GM12878 (cell line): Measurements from ENCODE around the gene PDZD2. TPM values are rescaled to one million over a fixed set of nuclear protein-coding genes. Genes with fewer than 3 reads are reported as not detected.

ENCODE experiments used
- ATAC-seq: fragments of 200-7000 bp; cut with Tn5 transposase; 3 replicates; pipeline ENCODE4 v1.9.1; 2020; ENCODE audit warnings: mild to moderate bottlenecking, moderate library complexity
- BruUV-seq: library from RNA; stranded (reverse); fragments of 400-500 nt; replicated peaks from 2 replicates; lab custom pipeline; 2021; lab: Mats Ljungman, UMichigan
- CTCF ChIA-PET: fragments of 300-600 bp; sonication (Branson Sonifier 250); formaldehyde crosslinking; extraction: SDS; loops from one replicate; lab custom pipeline; 2021; ENCODE audit warnings: inconsistent platforms; lab: Yijun Ruan, JAX
- POLR2A ChIA-PET: fragments of 350-600 bp; formaldehyde crosslinking; extraction: SDS; loops from one replicate; lab custom pipeline; 2021; ENCODE audit warnings: inconsistent platforms; lab: Charles Lee
- RAD21 ChIA-PET: fragments of 300-600 bp; sonication (Branson Sonifier 250); formaldehyde crosslinking; loops from one replicate; lab custom pipeline; 2023; ENCODE audit warnings: antibody characterized with exemption; ENCODE audit not compliant: unreplicated experiment; lab: Charles Lee
- SMC1A ChIA-PET: fragments of 300-600 bp; sonication (Branson Sonifier 250); formaldehyde crosslinking; loops from one replicate; lab custom pipeline; 2023; ENCODE audit not compliant: unreplicated experiment, uncharacterized antibody; lab: Charles Lee
- DNase-seq: peaks from one replicate; pipeline ENCODE4 v3.0.0-alpha.2; 2011; ENCODE audit warnings: low read depth, low spot score
- FAIRE-seq: peaks from 3 replicates; lab custom pipeline; 2011; peaks lifted over from hg19 to GRCh38; lab: Jason Lieb, UNC
- H2AFZ ChIP-seq: 2 replicates; pipeline ENCODE4 v1.6.0; 2011; ENCODE audit warnings: low read depth, low read length, control low read depth; ENCODE audit not compliant: control insufficient read depth
- H3K27ac ChIP-seq: 2 replicates; pipeline ENCODE4 v1.5.1; 2011; ENCODE audit warnings: control low read depth; ENCODE audit not compliant: control insufficient read depth, insufficient read depth
- H3K27me3 ChIP-seq, 2 experiments: replicated peaks in 1 of 2; 2 replicates each; pipeline versions ENCODE4 v1.6.0 to v1.6.1; 2011; ENCODE audit warnings: low read length in 1 of 2; ENCODE audit not compliant: control insufficient read depth in 2 of 2, insufficient read depth in 2 of 2
- H3K36me3 ChIP-seq, 2 experiments: 2 replicates each; pipeline ENCODE4 v1.5.1; 2011; ENCODE audit warnings: low read length in 1 of 2; ENCODE audit not compliant: control insufficient read depth in 2 of 2, insufficient read depth in 2 of 2
- H3K4me1 ChIP-seq: 2 replicates; pipeline ENCODE4 v1.6.1; 2011; ENCODE audit warnings: mild to moderate bottlenecking, low read length, moderate library complexity, mixed read lengths; ENCODE audit not compliant: control insufficient read depth, insufficient read depth
- H3K4me2 ChIP-seq: 2 replicates; pipeline ENCODE4 v1.6.0; 2011; ENCODE audit warnings: control low read depth; ENCODE audit not compliant: control insufficient read depth, insufficient read depth
- H3K4me3 ChIP-seq: fragments of 200-600 bp; sonication (generic); 2 replicates; pipeline ENCODE4 v1.5.1; 2016
- H3K79me2 ChIP-seq: 2 replicates; pipeline ENCODE4 v1.6.0; 2011; ENCODE audit warnings: low read length; ENCODE audit not compliant: control insufficient read depth, insufficient read depth
- H3K9ac ChIP-seq: 2 replicates; pipeline ENCODE4 v1.8.0; 2011; ENCODE audit warnings: low read length, control low read depth, mixed read lengths; ENCODE audit not compliant: control insufficient read depth, insufficient read depth
- H3K9me3 ChIP-seq: replicated peaks from 3 replicates; pipeline ENCODE4 v1.5.1; 2011; ENCODE audit warnings: mild to moderate bottlenecking, low read length; ENCODE audit not compliant: control insufficient read depth, insufficient read depth
- H4K20me1 ChIP-seq: 2 replicates; pipeline ENCODE4 v1.6.0; 2011; ENCODE audit not compliant: control insufficient read depth, insufficient read depth
- ASH2L ChIP-seq: fragments of 300-600, 200-600 bp; sonication (generic); IDR thresholded peaks from 2 replicates; pipeline ENCODE4 v1.6.1; 2017; ENCODE audit warnings: low read depth, mild to moderate bottlenecking, borderline replicate concordance
- CBFB ChIP-seq: IDR thresholded peaks from 2 replicates; pipeline ENCODE4 v1.6.1; 2016; ENCODE audit warnings: antibody characterized with exemption, low read depth
- CHD4 ChIP-seq: fragments of 200-600 bp; sonication (generic); IDR thresholded peaks from 2 replicates; pipeline ENCODE4 v1.6.1; 2016; ENCODE audit warnings: mild to moderate bottlenecking
- ETV6 ChIP-seq, 2 experiments: fragments of 450-650 bp in 1 of 2; IDR thresholded peaks in 1 of 2; conservative IDR thresholded peaks in 1 of 2; 2 replicates each; pipeline ENCODE4 v1.6.1; 2014; ENCODE audit warnings: antibody characterized with exemption in 1 of 2, borderline replicate concordance in 1 of 2, low read depth in 1 of 2, mild to moderate bottlenecking in 1 of 2, moderate library complexity in 1 of 2
- HDAC6 ChIP-seq: fragments of 200-600 bp; sonication (generic); IDR thresholded peaks from one replicate; pipeline ENCODE4 v1.8.0; 2017; ENCODE audit warnings: antibody characterized with exemption; ENCODE audit not compliant: unreplicated experiment
- MYB ChIP-seq: fragments of 150-350 bp; IDR thresholded peaks from 2 replicates; pipeline ENCODE4 v1.6.1; 2014; ENCODE audit warnings: mild to moderate bottlenecking, low read depth, low read length, borderline replicate concordance
- MYC ChIP-seq: IDR thresholded peaks from 2 replicates; pipeline ENCODE4 v1.6.1; 2011; ENCODE audit warnings: mild to moderate bottlenecking, low read length, moderate library complexity, inconsistent platforms; ENCODE audit not compliant: insufficient read depth, insufficient replicate concordance, insufficient read length, severe bottlenecking
- NR2C1 ChIP-seq: fragments of 450-650 bp; IDR thresholded peaks from 2 replicates; pipeline ENCODE4 v1.6.1; 2017; ENCODE audit warnings: antibody characterized with exemption, mild to moderate bottlenecking, moderate library complexity
- RAD21 ChIP-seq: IDR thresholded peaks from 2 replicates; pipeline ENCODE4 v1.6.1; 2011; ENCODE audit warnings: mild to moderate bottlenecking, low read depth, low read length, moderate library complexity; ENCODE audit not compliant: insufficient read depth
- STAT1 ChIP-seq: fragments of 450-650 bp; conservative IDR thresholded peaks from 2 replicates; pipeline ENCODE4 v1.6.1; 2014; ENCODE audit warnings: antibody characterized with exemption, mild to moderate bottlenecking
- ZNF622 ChIP-seq: fragments of 450-650 bp; IDR thresholded peaks from 2 replicates; pipeline ENCODE4 v1.6.1; 2017; ENCODE audit warnings: mild to moderate bottlenecking, inconsistent platforms
- ZSCAN29 ChIP-seq: fragments of 450-650 bp; IDR thresholded peaks from 2 replicates; pipeline ENCODE4 v1.6.1; 2017; ENCODE audit warnings: mild to moderate bottlenecking, moderate library complexity
- WGBS: methylation state at CpG from one replicate; pipeline ENCODE4 v1.1.6; 2016; ENCODE audit warnings: low lambda C conversion rate; ENCODE audit not compliant: insufficient replicate concordance, insufficient coverage; ENCODE audit errors: missing lambda C conversion rate; 5-methylcytosine and 5-hydroxymethylcytosine counted together
- in situ Hi-C: fragments of 300-500 bp; cut with MboI; formaldehyde crosslinking; loops from 9 replicates; pipeline ENCODE4 v1.14.3; 2018; ENCODE audit warnings: mixed read lengths
- intact Hi-C: fragments of 100-400 bp; cut with micrococcal nuclease; formaldehyde crosslinking; loops from one replicate; pipeline ENCODE4 v1.14.2; 2022; ENCODE audit not compliant: unreplicated experiment
- polyA plus RNA-seq, 11 experiments: library from polyadenylated mRNA; depleted of rRNA in 4 of 11; unstranded in 6 of 11; stranded (reverse) in 5 of 11; fragments of >200 nt; fragmentation: Nextera tagmentation in 4 of 11; fragmentation: Illumina TruSeq in 1 of 11; extraction: Ambion mirVana in 4 of 11; extraction: Trizol in 1 of 11; gene quantifications; 1 replicate in 1 of 11; 2 replicates in 10 of 11; pipeline versions ENCODE4 v1.2.1 to v1.2.3, GENCODE V29; 2011 to 2016; ENCODE audit warnings: inconsistent platforms in 2 of 11, missing spikeins in 2 of 11, low read depth in 1 of 11
- total RNA-seq, 4 experiments: library from RNA; depleted of rRNA in 3 of 4; stranded (reverse); fragments of >200 nt in 3 of 4; fragmentation: Illumina TruSeq in 1 of 4; extraction: Trizol in 1 of 4; gene quantifications; 2 replicates each; pipeline versions ENCODE4 v1.2.1 to v1.2.3, GENCODE V29; 2013 to 2021
- TF ChIP-seq, protein P1 (sequence below): fragments of 450-650 bp; IDR thresholded peaks from 2 replicates; pipeline ENCODE4 v1.6.1; 2016; ENCODE audit warnings: mild to moderate bottlenecking
- TF ChIP-seq, protein P2 (sequence below): fragments of 450-650 bp; IDR thresholded peaks from 2 replicates; pipeline ENCODE4 v1.6.1; 2017; ENCODE audit warnings: low read depth, mild to moderate bottlenecking, moderate library complexity
- TF ChIP-seq, protein P3 (sequence below): fragments of 450-650 bp; formaldehyde crosslinking; IDR thresholded peaks from 2 replicates; pipeline ENCODE4 v1.5.0; 2022; ENCODE audit warnings: mild to moderate bottlenecking, missing genetic modification characterization

Gene PDZD2
- total and polyA plus RNA-seq, 10 of the 15 experiments (the other 5 are each of a cell fraction or from before 2014, with no cell fraction given), result 0.01 to 0.58 (median 0.29) TPM; not detected in 3

DNA sequence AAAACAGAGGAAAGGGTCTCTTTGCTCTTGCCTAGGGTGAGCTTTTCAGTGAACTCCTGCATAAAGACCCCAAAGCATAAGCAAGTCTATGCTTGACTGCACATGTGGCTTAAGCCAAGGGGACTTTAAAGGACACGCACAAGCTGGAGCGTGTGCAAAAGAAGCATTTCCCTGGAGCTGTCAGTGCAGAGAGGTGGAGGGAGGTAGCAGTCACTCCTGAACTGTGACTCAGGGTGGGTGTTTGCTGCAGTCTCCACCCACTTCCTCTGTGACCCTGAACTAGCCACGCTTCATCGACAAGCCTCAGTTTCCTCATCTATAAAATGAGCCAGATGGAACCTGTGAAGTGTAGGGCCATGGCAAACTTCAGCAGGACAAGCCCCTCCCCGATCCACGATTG lies 72.4 kb downstream of the PDZD2 start:
- no peak overlapping the region for H3K27ac ChIP-seq
- no peaks in the 10 kb centered on the region for H3K4me1 ChIP-seq
- H2AFZ ChIP-seq, result no peak overlapping the region
- BruUV-seq, result no TSS peak
- DNase-seq (no peak), FAIRE-seq (no peak), ATAC-seq (no peak)
- H3K27me3 ChIP-seq, result no peaks in the 10 kb centered on the region
- ChIA-PET SMC1A (no interaction called here), RAD21 (no interaction called here), CTCF (interaction anchor here (0.8 kb wide), 1 partner anchor 10 kb away, joined by 3 read pairs; no protein-coding TSS in a partner anchor), POLR2A (no interaction called here)
- H3K79me2 ChIP-seq, result no peaks in the 10 kb centered on the region
- H3K9ac ChIP-seq, result no peak overlapping the region
- intact Hi-C loops, result no loop called here
- WGBS, result 26% methylated on average over 6 of the region's 6 CpGs
- in situ Hi-C loops, result no loop called here
- H3K36me3 ChIP-seq, result no peaks in the 10 kb centered on the region
- no peak overlapping the region for H3K4me3 ChIP-seq
- no peak overlapping the region for H3K4me2 ChIP-seq
- H3K9me3 ChIP-seq, result no peaks in the 10 kb centered on the region
- no peaks in the 10 kb centered on the region for H4K20me1 ChIP-seq
- TF ChIP-seq HDAC6 (no peak), CBFB (no peak), ZNF622 (no peak), RAD21 (no peak), NR2C1 (no peak), CHD4 (no peak), MYC (no peak), MYB (no peak), ASH2L (no peak), ETV6 (conservative IDR thresholded peaks at IDR 0.05 in 1 of 2, IDR thresholded peaks at IDR 0.05 in 1 of 2; ENCODE audit: borderline replicate concordance in 1 of 2, low read depth in 1 of 2) (no peak), STAT1 (no peak), ZSCAN29 (no peak)
- TF ChIP-seq, protein P1, sequence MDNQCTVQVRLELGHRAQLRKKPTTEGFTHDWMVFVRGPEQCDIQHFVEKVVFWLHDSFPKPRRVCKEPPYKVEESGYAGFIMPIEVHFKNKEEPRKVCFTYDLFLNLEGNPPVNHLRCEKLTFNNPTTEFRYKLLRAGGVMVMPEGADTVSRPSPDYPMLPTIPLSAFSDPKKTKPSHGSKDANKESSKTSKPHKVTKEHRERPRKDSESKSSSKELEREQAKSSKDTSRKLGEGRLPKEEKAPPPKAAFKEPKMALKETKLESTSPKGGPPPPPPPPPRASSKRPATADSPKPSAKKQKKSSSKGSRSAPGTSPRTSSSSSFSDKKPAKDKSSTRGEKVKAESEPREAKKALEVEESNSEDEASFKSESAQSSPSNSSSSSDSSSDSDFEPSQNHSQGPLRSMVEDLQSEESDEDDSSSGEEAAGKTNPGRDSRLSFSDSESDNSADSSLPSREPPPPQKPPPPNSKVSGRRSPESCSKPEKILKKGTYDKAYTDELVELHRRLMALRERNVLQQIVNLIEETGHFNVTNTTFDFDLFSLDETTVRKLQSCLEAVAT, result no peak
- TF ChIP-seq, protein P2, sequence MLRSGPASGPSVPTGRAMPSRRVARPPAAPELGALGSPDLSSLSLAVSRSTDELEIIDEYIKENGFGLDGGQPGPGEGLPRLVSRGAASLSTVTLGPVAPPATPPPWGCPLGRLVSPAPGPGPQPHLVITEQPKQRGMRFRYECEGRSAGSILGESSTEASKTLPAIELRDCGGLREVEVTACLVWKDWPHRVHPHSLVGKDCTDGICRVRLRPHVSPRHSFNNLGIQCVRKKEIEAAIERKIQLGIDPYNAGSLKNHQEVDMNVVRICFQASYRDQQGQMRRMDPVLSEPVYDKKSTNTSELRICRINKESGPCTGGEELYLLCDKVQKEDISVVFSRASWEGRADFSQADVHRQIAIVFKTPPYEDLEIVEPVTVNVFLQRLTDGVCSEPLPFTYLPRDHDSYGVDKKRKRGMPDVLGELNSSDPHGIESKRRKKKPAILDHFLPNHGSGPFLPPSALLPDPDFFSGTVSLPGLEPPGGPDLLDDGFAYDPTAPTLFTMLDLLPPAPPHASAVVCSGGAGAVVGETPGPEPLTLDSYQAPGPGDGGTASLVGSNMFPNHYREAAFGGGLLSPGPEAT, result no peak
- TF ChIP-seq, protein P3, sequence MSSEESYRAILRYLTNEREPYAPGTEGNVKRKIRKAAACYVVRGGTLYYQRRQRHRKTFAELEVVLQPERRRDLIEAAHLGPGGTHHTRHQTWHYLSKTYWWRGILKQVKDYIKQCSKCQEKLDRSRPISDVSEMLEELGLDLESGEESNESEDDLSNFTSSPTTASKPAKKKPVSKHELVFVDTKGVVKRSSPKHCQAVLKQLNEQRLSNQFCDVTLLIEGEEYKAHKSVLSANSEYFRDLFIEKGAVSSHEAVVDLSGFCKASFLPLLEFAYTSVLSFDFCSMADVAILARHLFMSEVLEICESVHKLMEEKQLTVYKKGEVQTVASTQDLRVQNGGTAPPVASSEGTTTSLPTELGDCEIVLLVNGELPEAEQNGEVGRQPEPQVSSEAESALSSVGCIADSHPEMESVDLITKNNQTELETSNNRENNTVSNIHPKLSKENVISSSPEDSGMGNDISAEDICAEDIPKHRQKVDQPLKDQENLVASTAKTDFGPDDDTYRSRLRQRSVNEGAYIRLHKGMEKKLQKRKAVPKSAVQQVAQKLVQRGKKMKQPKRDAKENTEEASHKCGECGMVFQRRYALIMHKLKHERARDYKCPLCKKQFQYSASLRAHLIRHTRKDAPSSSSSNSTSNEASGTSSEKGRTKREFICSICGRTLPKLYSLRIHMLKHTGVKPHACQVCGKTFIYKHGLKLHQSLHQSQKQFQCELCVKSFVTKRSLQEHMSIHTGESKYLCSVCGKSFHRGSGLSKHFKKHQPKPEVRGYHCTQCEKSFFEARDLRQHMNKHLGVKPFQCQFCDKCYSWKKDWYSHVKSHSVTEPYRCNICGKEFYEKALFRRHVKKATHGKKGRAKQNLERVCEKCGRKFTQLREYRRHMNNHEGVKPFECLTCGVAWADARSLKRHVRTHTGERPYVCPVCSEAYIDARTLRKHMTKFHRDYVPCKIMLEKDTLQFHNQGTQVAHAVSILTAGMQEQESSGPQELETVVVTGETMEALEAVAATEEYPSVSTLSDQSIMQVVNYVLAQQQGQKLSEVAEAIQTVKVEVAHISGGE (CRISPR knock-in tag), result no peak
